SK-N-MC (cell line): ENCODE measurements around the gene RUNX2.

Experiments used
- DNase-seq: peaks from one replicate; pipeline ENCODE4 v3.0.0-alpha.2; 2011; ENCODE audit warnings: low read depth, low spot score
- H3K27ac ChIP-seq: fragments of 200-600 bp; sonication (generic); 2 replicates; pipeline ENCODE4 v1.5.1; 2016; ENCODE audit warnings: mixed run types
- H3K36me3 ChIP-seq: fragments of 200-600 bp; sonication (generic); 2 replicates; pipeline ENCODE4 v1.6.1; 2017; ENCODE audit warnings: antibody characterized with exemption, low read length, mixed read lengths; ENCODE audit not compliant: insufficient read depth
- H3K4me3 ChIP-seq: fragments of 200-600 bp; sonication (generic); 2 replicates; pipeline ENCODE4 v1.5.1; 2016
- H3K9ac ChIP-seq: fragments of 200-600 bp; sonication (generic); 2 replicates; pipeline ENCODE4 v1.8.0; 2017; ENCODE audit warnings: mixed run types, mixed read lengths; ENCODE audit not compliant: insufficient read length
- H3K9me3 ChIP-seq: fragments of 200-600 bp; sonication (generic); 2 replicates; pipeline ENCODE4 v1.6.1; 2017; ENCODE audit warnings: low read depth, mild to moderate bottlenecking, antibody characterized with exemption, low read length, moderate library complexity, mixed read lengths
- EZH2 ChIP-seq: fragments of 200-600 bp; sonication (generic); IDR thresholded peaks from one replicate; pipeline ENCODE4 v1.6.1; 2017; ENCODE audit warnings: antibody characterized with exemption
- FOXP2 ChIP-seq: optimal IDR thresholded peaks from 2 replicates; pipeline ENCODE3; 2011; ENCODE audit warnings: mild to moderate bottlenecking, moderate library complexity; ENCODE audit not compliant: insufficient read depth; ENCODE audit errors: extremely low read length, control extremely low read depth
- POLR2AphosphoS5 ChIP-seq: IDR thresholded peaks from 2 replicates; pipeline ENCODE4 v1.6.1; 2012; ENCODE audit warnings: mild to moderate bottlenecking, low read depth, low read length, borderline replicate concordance

RUNX2 gene

GRCh38 chr6:45491874-45492273 is 163.7 kb downstream of the RUNX2 start:
- H3K4me3 ChIP-seq: no peak overlapping the region
- no peaks in the 10 kb centered on the region for H3K36me3 ChIP-seq
- no peak for DNase-seq
- H3K27ac ChIP-seq: no peak overlapping the region
- no peak overlapping the region for H3K9ac ChIP-seq
- TF ChIP-seq POLR2AphosphoS5: no peak
- TF ChIP-seq FOXP2: no peak
- TF ChIP-seq EZH2: no peak
- no peaks in the 10 kb centered on the region for H3K9me3 ChIP-seq

GRCh38 chr6:45493761-45494160 is 165.6 kb downstream of the RUNX2 start:
- Histone ChIP-seq H3K27ac (no peak overlapping the region), H3K9ac (no peak overlapping the region)

GRCh38 chr6:45494416-45495135 is 166.4 kb downstream of the RUNX2 start:
- H3K9ac ChIP-seq: no peak overlapping the region
- no peak for DNase-seq
- H3K27ac ChIP-seq: no peak overlapping the region
- no peak for TF ChIP-seq FOXP2
- no peak for TF ChIP-seq POLR2AphosphoS5
- TF ChIP-seq EZH2: no peak
- no peaks in the 10 kb centered on the region for H3K36me3 ChIP-seq
- H3K4me3 ChIP-seq: no peak overlapping the region
- H3K9me3 ChIP-seq: no peaks in the 10 kb centered on the region

More at GRCh38 chr6:45493761-45494160, 165.6 kb downstream of the RUNX2 start:
- no peak for TF ChIP-seq EZH2
- TF ChIP-seq POLR2AphosphoS5: no peak
- no peak for TF ChIP-seq FOXP2
- no peak for DNase-seq
- Histone ChIP-seq H3K36me3 (no peaks in the 10 kb centered on the region), H3K4me3 (no peak overlapping the region), H3K9me3 (no peaks in the 10 kb centered on the region)

GRCh38 chr6:45495429-45496084 is 167.4 kb downstream of the RUNX2 start:
- Histone ChIP-seq H3K9ac (no peak overlapping the region), H3K27ac (no peak overlapping the region), H3K4me3 (no peak overlapping the region), H3K9me3 (no peaks in the 10 kb centered on the region), H3K36me3 (no peaks in the 10 kb centered on the region)
- no peak for DNase-seq
- no peak for TF ChIP-seq FOXP2
- TF ChIP-seq POLR2AphosphoS5: no peak
- no peak for TF ChIP-seq EZH2

- TF ChIP-seq POLR2AphosphoS5 (no peak), FOXP2 (no peak), EZH2 (no peak)
- Histone ChIP-seq H3K9ac (no peak overlapping the region), H3K27ac (no peak overlapping the region), H3K9me3 (no peaks in the 10 kb centered on the region), H3K4me3 (no peak overlapping the region), H3K36me3 (no peaks in the 10 kb centered on the region)
- no peak for DNase-seq
Measured at GRCh38 chr6:45496085-45496433, 167.9 kb downstream of the RUNX2 start.

GRCh38 chr6:45498591-45498990 is 170.5 kb downstream of the RUNX2 start:
- H3K4me3 ChIP-seq: no peak overlapping the region
- H3K36me3 ChIP-seq: no peaks in the 10 kb centered on the region
- no peak for DNase-seq
- TF ChIP-seq FOXP2 (no peak), EZH2 (no peak), POLR2AphosphoS5 (no peak)
- H3K9ac ChIP-seq: no peak overlapping the region
- no peaks in the 10 kb centered on the region for H3K9me3 ChIP-seq
- H3K27ac ChIP-seq: no peak overlapping the region

- TF ChIP-seq EZH2 (no peak), POLR2AphosphoS5 (no peak), FOXP2 (no peak)
- H3K4me3 ChIP-seq: no peak overlapping the region
- H3K27ac ChIP-seq: no peak overlapping the region
- H3K9me3 ChIP-seq: no peaks in the 10 kb centered on the region
- no peak overlapping the region for H3K9ac ChIP-seq
- H3K36me3 ChIP-seq: no peaks in the 10 kb centered on the region
- no peak for DNase-seq
Measured at GRCh38 chr6:45500924-45501816, 173.0 kb downstream of the RUNX2 start.

- no peaks in the 10 kb centered on the region for H3K36me3 ChIP-seq
- H3K9ac ChIP-seq: no peak overlapping the region
- TF ChIP-seq EZH2 (no peak), FOXP2 (no peak), POLR2AphosphoS5 (no peak)
- H3K4me3 ChIP-seq: no peak overlapping the region
- H3K27ac ChIP-seq: no peak overlapping the region
- no peaks in the 10 kb centered on the region for H3K9me3 ChIP-seq
- DNase-seq: no peak
Measured at GRCh38 chr6:45502456-45502855, 174.3 kb downstream of the RUNX2 start.
